Mucosa of gallbladder (tissue), 1 donor: ENCODE measurements around the gene DCUN1D3. TPM values are rescaled to one million over a fixed set of nuclear protein-coding genes. Genes with fewer than 3 reads are reported as not detected.
"Not testable (repeated sequence)": the region's sequence is repeated elsewhere in the genome, so short reads cannot be mapped to it uniquely, and the experiment has no call there.

Experiments
- DNase-seq: peaks from one replicate; pipeline ENCODE4 v3.0.0-alpha.2; 2020; ENCODE audit warnings: low spot score
- total RNA-seq: library from RNA; stranded (reverse); gene quantifications from one replicate; pipeline ENCODE4 v1.2.1, GENCODE V29; 2021
- donor health status: DM: no; HTN: no; CAD: no.

The DCUN1D3 gene
- total RNA-seq, 1 donor from 2014 or later: 22.2 TPM

GRCh38 chr16:20862162-20862960, 37.8 kb downstream of the DCUN1D3 start:
- no peak for DNase-seq

- DNase-seq: not testable (repeated sequence)
Measured at GRCh38 chr16:20860995-20861394, 39.2 kb downstream of the DCUN1D3 start.

GRCh38 chr16:20860361-20860760, 39.8 kb downstream of the DCUN1D3 start:
- no peak for DNase-seq

- no peak for DNase-seq
Measured at GRCh38 chr16:20859699-20860098, 40.5 kb downstream of the DCUN1D3 start.

- no peak for DNase-seq
Measured at GRCh38 chr16:20859229-20859628, 40.9 kb downstream of the DCUN1D3 start.

GRCh38 chr16:20857281-20857680, 42.9 kb downstream of the DCUN1D3 start:
- no peak for DNase-seq

GRCh38 chr16:20854963-20855362, 45.2 kb downstream of the DCUN1D3 start:
- no peak for DNase-seq

GRCh38 chr16:20853981-20854620, 46.1 kb downstream of the DCUN1D3 start:
- DNase-seq: no peak

- DNase-seq: no peak
Measured at GRCh38 chr16:20853143-20853542, 47.0 kb downstream of the DCUN1D3 start.

GRCh38 chr16:20851601-20852000, 48.6 kb downstream of the DCUN1D3 start:
- DNase-seq: peak; percentile 86

GRCh38 chr16:20850981-20851380, 49.2 kb downstream of the DCUN1D3 start:
- DNase-seq: no peak

GRCh38 chr16:20849589-20850390, 50.4 kb downstream of the DCUN1D3 start:
- DNase-seq: peak; percentile 70

- no peak for DNase-seq
Measured at GRCh38 chr16:20847550-20847949, 52.6 kb downstream of the DCUN1D3 start.

GRCh38 chr16:20846551-20846950, 53.6 kb downstream of the DCUN1D3 start:
- DNase-seq: no peak

GRCh38 chr16:20846030-20846429, 54.1 kb downstream of the DCUN1D3 start:
- no peak for DNase-seq

- DNase-seq: no peak
Measured at GRCh38 chr16:20844588-20844987, 55.6 kb downstream of the DCUN1D3 start.

- DNase-seq: no peak
Measured at GRCh38 chr16:20844054-20844453, 56.1 kb downstream of the DCUN1D3 start.

- DNase-seq: no peak
Measured at GRCh38 chr16:20839504-20839903, 60.7 kb downstream of the DCUN1D3 start.

GRCh38 chr16:20838240-20838639, 61.9 kb downstream of the DCUN1D3 start:
- no peak for DNase-seq

GRCh38 chr16:20833086-20833485, 67.1 kb downstream of the DCUN1D3 start:
- DNase-seq: no peak

- no peak for DNase-seq
Measured at GRCh38 chr16:20830372-20830771, 69.8 kb downstream of the DCUN1D3 start.

- no peak for DNase-seq
Measured at GRCh38 chr16:20829536-20829935, 70.6 kb downstream of the DCUN1D3 start.
